GM19372 (cell line): ENCODE data around the gene ATF7IP2.
"Not testable (repeated sequence)": the region's sequence is repeated elsewhere in the genome, so short reads cannot be mapped to it uniquely, and the experiment has no call there.

Source experiments
- ATAC-seq: cut with Tn5 transposase; IDR thresholded peaks from one replicate; pipeline ENCODE4 v1.9.1; 2021; ENCODE audit warnings: mild to moderate bottlenecking, low read depth, moderate library complexity; ENCODE audit not compliant: unreplicated experiment

The ATF7IP2 gene

GRCh38 chr16:10441726-10442125, 55.9 kb downstream of the ATF7IP2 start:
- no peak for ATAC-seq

GRCh38 chr16:10447289-10447688, 61.4 kb downstream of the ATF7IP2 start:
- ATAC-seq = no peak

- not testable (repeated sequence) for ATAC-seq
These were observed 66.6 kb downstream of the ATF7IP2 start for GRCh38 chr16:10452208-10453158.

- ATAC-seq = no peak
These were observed 67.3 kb downstream of the ATF7IP2 start for GRCh38 chr16:10453159-10453510.

GRCh38 chr16:10465821-10466220, 80.0 kb downstream of the ATF7IP2 start:
- ATAC-seq = no peak

GRCh38 chr16:10466313-10466712, 80.5 kb downstream of the ATF7IP2 start:
- ATAC-seq = no peak

GRCh38 chr16:10466861-10467260, 81.0 kb downstream of the ATF7IP2 start:
- ATAC-seq = no peak

GRCh38 chr16:10476636-10477035, 90.8 kb downstream of the ATF7IP2 start:
- ATAC-seq = not testable (repeated sequence)

- no peak for ATAC-seq
These were observed 94.3 kb downstream of the ATF7IP2 start for GRCh38 chr16:10480151-10480550.

- ATAC-seq = no peak
These were observed 99.3 kb downstream of the ATF7IP2 start for GRCh38 chr16:10485159-10485558.

GRCh38 chr16:10485698-10486382, 100.0 kb downstream of the ATF7IP2 start:
- ATAC-seq = no peak

GRCh38 chr16:10490141-10490540, 104.3 kb downstream of the ATF7IP2 start:
- no peak for ATAC-seq

GRCh38 chr16:10493276-10493675, 107.4 kb downstream of the ATF7IP2 start:
- ATAC-seq = no peak

GRCh38 chr16:10494343-10495030, 108.6 kb downstream of the ATF7IP2 start:
- ATAC-seq = no peak

GRCh38 chr16:10495031-10495345, 109.1 kb downstream of the ATF7IP2 start:
- no peak for ATAC-seq

GRCh38 chr16:10497132-10498101, 111.6 kb downstream of the ATF7IP2 start:
- no peak for ATAC-seq

GRCh38 chr16:10500582-10500981, 114.7 kb downstream of the ATF7IP2 start:
- no peak for ATAC-seq

- ATAC-seq = no peak
These were observed 115.3 kb downstream of the ATF7IP2 start for GRCh38 chr16:10501016-10501607.

GRCh38 chr16:10502776-10503175, 116.9 kb downstream of the ATF7IP2 start:
- ATAC-seq = no peak

GRCh38 chr16:10504404-10504885, 118.6 kb downstream of the ATF7IP2 start:
- no peak for ATAC-seq
